Measurements from ENCODE around the gene NOSIP. TPM values are rescaled to one million over a fixed set of nuclear protein-coding genes. Genes with fewer than 3 reads are reported as not detected.

Gene NOSIP
- total RNA-seq, 4 donors from 2014 or later: 39.1 to 63.4 (median 49.0) TPM

GRCh38 chr19:49579947-49580263 is 451 bp downstream of the NOSIP start:
- no peak for TF ChIP-seq CTCF (IDR thresholded peaks at IDR 0.05; ENCODE audit: low read depth)

GRCh38 chr19:49579193-49579592 is 1.2 kb downstream of the NOSIP start:
- TF ChIP-seq CTCF (IDR thresholded peaks at IDR 0.05; ENCODE audit: low read depth): no peak

GRCh38 chr19:49574206-49574755 is 6.1 kb downstream of the NOSIP start:
- no peak for TF ChIP-seq CTCF (IDR thresholded peaks at IDR 0.05; ENCODE audit: low read depth)

GRCh38 chr19:49573425-49573824 is 6.9 kb downstream of the NOSIP start:
- TF ChIP-seq CTCF (IDR thresholded peaks at IDR 0.05; ENCODE audit: low read depth): no peak

- no peak for TF ChIP-seq CTCF (IDR thresholded peaks at IDR 0.05; ENCODE audit: low read depth)
Measured at GRCh38 chr19:49573009-49573408, 7.3 kb downstream of the NOSIP start.

GRCh38 chr19:49570997-49571676 is 9.2 kb downstream of the NOSIP start:
- TF ChIP-seq CTCF (IDR thresholded peaks at IDR 0.05; ENCODE audit: low read depth): no peak

GRCh38 chr19:49570138-49570856 is 10.1 kb downstream of the NOSIP start:
- no peak for TF ChIP-seq CTCF (IDR thresholded peaks at IDR 0.05; ENCODE audit: low read depth)
